ENCODE measurements around the gene ZBTB25. TPM values are rescaled to one million over a fixed set of nuclear protein-coding genes. Genes with fewer than 3 reads are reported as not detected.

Gene ZBTB25
- total and polyA plus RNA-seq, 2 experiments from 2014 or later = 11.3 to 13.3 TPM

DNA sequence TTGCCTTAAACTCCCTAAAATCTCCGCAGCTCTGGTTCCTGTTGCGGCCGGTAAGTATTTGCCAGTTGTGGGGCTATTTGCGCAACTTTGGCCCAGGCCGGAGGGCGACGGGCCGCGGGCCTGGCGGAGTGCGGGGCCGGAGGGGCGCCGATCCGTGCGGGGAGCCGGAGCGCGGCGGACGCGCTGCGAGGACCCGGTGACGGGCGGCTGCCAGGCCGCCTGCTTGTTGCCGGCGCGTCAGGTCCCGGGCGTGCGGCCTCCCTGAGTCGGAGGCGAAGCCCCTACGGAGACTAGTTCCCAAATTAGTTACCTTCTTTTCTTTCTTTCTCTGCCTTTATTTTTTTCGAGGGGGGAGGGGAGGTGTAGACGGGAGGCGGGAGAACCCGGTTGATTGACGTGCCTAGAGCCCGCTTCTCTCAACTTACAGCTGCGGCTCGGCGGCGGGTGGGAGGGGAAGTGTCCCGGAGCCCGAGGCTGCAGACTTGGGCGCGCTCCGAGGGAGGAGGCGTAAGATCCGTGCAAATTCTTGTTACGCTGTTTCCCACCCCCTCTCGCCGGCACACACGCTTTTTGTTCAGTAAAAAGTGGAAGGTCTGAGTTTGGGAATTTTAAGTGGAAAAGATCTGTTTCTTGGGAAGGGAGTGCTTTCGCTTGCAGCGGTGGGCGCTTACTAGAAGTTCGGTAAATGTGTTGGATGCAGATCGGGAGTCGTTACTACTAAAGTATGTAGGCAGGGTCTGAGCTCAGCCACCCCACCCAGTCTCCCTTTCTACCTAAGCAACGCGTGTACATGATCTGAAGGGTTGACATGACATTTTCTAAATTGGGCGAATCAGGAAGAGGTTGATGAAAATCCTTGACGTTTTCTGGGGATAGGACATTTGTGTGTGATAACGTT, 1.5 kb upstream of the ZBTB25 start:
- Histone ChIP-seq H3K4me3 (peak overlapping the region; percentile 65), H3K36me3 (no peaks in the 10 kb centered on the region), H3K4me1 (ENCODE audit: low read depth) (peaks cover 31% of the 10 kb centered on the region), H3K27ac (peak overlapping the region; percentile 98), H3K27me3 (no peaks in the 10 kb centered on the region), H3K9me3 (ENCODE audit: low read depth) (no peaks in the 10 kb centered on the region)
- TF ChIP-seq, protein P1, sequence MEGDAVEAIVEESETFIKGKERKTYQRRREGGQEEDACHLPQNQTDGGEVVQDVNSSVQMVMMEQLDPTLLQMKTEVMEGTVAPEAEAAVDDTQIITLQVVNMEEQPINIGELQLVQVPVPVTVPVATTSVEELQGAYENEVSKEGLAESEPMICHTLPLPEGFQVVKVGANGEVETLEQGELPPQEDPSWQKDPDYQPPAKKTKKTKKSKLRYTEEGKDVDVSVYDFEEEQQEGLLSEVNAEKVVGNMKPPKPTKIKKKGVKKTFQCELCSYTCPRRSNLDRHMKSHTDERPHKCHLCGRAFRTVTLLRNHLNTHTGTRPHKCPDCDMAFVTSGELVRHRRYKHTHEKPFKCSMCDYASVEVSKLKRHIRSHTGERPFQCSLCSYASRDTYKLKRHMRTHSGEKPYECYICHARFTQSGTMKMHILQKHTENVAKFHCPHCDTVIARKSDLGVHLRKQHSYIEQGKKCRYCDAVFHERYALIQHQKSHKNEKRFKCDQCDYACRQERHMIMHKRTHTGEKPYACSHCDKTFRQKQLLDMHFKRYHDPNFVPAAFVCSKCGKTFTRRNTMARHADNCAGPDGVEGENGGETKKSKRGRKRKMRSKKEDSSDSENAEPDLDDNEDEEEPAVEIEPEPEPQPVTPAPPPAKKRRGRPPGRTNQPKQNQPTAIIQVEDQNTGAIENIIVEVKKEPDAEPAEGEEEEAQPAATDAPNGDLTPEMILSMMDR (IDR thresholded peaks at IDR 0.05; ENCODE audit: low read depth, low read length) = no peak
- DNase-seq (ENCODE audit: low read depth in 1 of 2, low spot score in 1 of 2) = peak; percentile 91 to 94

DNA sequence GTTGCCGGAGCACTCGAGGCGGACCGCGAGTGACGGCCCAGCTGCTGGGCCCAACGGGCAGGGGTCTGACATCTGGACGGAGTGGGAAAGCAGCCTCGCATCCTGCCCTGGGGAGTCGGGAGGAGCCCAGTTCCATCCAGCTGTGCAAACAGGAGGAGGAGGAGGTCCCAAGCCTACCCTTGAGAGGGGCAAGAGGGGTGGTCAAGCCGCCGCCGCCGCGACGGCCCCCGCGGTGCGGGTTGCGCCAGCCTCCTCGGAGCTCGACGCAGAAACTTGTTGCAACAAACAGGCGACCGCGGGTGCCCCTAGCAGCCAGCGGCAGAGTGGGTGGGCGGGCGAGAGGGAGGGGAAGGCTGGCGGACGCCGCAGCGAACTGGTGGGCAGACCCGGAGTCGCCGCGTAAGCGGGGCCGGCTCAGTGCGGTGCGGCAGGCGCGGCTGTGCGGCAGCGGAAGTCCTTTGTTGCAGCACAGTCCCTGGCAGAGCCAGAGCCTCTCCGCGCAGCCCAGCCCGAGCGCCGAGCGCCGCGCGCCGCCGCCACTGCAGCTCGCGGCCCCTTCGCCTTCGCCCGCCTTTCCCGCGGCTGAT, 765 bp upstream of the ZBTB25 start, which contains the start of gene ZBTB1:
ZBTB1 (plus strand) TSS at position 461 of the 587 bp plus-strand sequence. CDS start 16,735 bp downstream, outside the sequence.
- Histone ChIP-seq H3K36me3 (no peaks in the 10 kb centered on the region), H3K27ac (peak within 1 kb of the TSS; percentile 98), H3K4me1 (ENCODE audit: low read depth) (peaks cover 29% of the 10 kb centered on the region), H3K4me3 (peak within 1 kb of the TSS; percentile 65), H3K9me3 (ENCODE audit: low read depth) (no peaks in the 10 kb centered on the region), H3K27me3 (no peaks in the 10 kb centered on the region)
- peak; percentile 88 to 93 for DNase-seq (ENCODE audit: low read depth in 1 of 2, low spot score in 1 of 2)
- TF ChIP-seq, protein P1 (IDR thresholded peaks at IDR 0.05; ENCODE audit: low read depth, low read length) = no peak

DNA sequence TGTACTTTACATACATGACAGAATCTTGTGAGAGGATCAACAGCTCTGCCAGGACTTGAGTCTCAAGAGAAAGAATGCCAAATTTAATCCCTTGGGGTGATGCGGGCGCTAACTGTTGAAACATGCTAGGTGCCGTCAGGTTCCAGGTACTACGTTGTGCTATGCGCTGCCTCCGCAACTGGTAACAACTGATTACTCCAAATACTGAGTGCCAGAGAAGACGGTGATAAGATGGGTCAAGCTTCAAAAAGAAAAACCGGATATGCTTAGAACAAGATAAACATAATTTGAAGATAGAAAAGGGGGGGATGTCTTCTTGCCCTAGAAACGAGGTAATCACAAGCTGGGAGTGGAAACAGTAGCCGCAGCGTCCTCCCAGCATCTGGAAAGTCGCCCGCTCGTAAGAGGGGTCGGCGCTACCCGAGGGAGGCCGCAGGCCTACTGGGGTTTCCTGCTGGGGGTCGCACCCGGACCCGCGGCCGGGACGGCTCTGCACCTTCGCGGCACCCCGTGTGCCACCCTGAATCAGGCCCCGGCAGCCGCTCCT, 678 bp downstream of the ZBTB25 start:
- Histone ChIP-seq H3K36me3 (no peaks in the 10 kb centered on the region), H3K9me3 (ENCODE audit: low read depth) (no peaks in the 10 kb centered on the region), H3K27me3 (no peaks in the 10 kb centered on the region), H3K27ac (peak overlapping the region; percentile 98), H3K4me1 (ENCODE audit: low read depth) (peaks cover 29% of the 10 kb centered on the region), H3K4me3 (peak overlapping the region; percentile 65)
- DNase-seq (ENCODE audit: low read depth in 1 of 2, low spot score in 1 of 2) = peak; percentile 29 to 30
- TF ChIP-seq, protein P1 (IDR thresholded peaks at IDR 0.05; ENCODE audit: low read depth, low read length) = no peak

DNA sequence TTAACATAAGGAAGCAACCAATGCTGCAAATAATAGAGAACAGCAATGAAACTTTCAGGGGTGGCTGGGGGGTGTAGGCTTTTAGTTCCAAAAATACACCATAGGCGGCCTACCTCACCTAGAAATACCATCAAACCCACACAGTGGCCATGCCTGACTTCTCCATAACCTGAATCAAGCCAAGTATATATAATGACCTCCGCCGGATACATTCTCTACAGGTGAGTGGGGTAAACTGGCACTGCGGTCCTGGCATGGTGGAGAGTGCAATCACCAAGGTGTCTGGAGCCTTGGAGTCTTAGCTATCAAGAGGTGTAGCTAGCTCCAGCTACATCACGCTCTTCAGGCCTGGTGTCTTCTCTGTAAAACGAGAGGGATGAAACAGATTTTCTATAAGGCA, 1.2 kb downstream of the ZBTB25 start:
- peak overlapping the region; percentile 65 for H3K4me3 ChIP-seq
- H3K9me3 ChIP-seq (ENCODE audit: low read depth) = no peaks in the 10 kb centered on the region
- no peaks in the 10 kb centered on the region for H3K27me3 ChIP-seq
- H3K4me1 ChIP-seq (ENCODE audit: low read depth) = peaks cover 29% of the 10 kb centered on the region
- TF ChIP-seq, protein P1 (IDR thresholded peaks at IDR 0.05; ENCODE audit: low read depth, low read length) = no peak
- H3K27ac ChIP-seq = peak overlapping the region; percentile 98
- H3K36me3 ChIP-seq = peaks cover 5% of the 10 kb centered on the region
- no peak for DNase-seq (ENCODE audit: low read depth in 1 of 2, low spot score in 1 of 2)

DNA sequence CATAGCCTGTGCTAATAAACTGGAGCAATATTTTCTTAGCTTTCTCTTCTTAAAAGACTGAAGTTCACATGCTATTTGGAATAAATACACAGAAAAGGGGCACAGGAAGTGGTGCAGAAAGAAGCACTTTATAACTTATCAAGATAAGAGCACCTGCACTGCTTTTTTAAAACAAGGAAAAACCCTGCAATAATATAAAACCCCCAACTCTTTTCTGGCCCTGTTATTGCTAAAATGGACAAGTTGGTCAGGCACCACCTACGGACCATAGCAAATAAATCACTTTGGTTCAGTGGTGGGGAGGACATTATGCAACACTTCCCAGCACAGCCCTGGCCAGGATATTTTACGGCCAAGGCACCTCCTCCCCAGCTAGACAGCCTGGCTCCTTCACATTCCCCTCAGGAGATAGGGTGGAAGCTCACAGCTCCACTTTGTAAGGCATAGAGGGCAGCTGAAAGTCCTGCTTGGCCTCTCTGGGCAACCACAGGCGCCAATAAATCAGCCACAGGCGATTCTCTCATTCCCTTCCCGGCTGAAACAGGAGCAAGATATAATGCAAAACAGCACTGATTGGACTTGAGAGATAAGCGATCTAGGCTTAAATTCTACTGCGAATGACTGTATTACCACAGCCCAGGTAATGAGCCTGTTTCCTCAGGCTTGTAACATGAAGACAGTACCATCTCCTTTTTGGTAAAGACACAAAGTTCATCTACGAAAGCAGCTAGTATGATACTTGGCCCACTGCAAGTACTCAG, 2.0 kb downstream of the ZBTB25 start:
- H3K27me3 ChIP-seq = no peaks in the 10 kb centered on the region
- DNase-seq (ENCODE audit: low read depth in 1 of 2, low spot score in 1 of 2) = peak in 1 of 2 donors; percentile 88
- TF ChIP-seq, protein P1 (IDR thresholded peaks at IDR 0.05; ENCODE audit: low read depth, low read length) = peak; percentile 24
- peaks cover 10% of the 10 kb centered on the region for H3K36me3 ChIP-seq
- peaks cover 20% of the 10 kb centered on the region for H3K4me1 ChIP-seq (ENCODE audit: low read depth)
- no peak overlapping the region for H3K4me3 ChIP-seq
- no peak overlapping the region for H3K27ac ChIP-seq
- no peaks in the 10 kb centered on the region for H3K9me3 ChIP-seq (ENCODE audit: low read depth)
